IMR-90 (cell line): ENCODE results near the gene GABRB1. TPM values are rescaled to one million over a fixed set of nuclear protein-coding genes. Genes with fewer than 3 reads are reported as not detected.

ENCODE experiments used
- ATAC-seq: fragments of 200-7000 bp; cut with Tn5 transposase; 2 replicates; pipeline ENCODE4 v1.9.1; 2020; ENCODE audit warnings: low read depth, mild to moderate bottlenecking, moderate library complexity
- BruUV-seq: library from RNA; stranded (reverse); fragments of 400-500 nt; replicated peaks from 2 replicates; lab custom pipeline; 2021; lab: Mats Ljungman, UMichigan
- CTCF ChIA-PET: fragments of 300-600 bp; formaldehyde crosslinking; extraction: SDS; loops from one replicate; lab custom pipeline; 2021; ENCODE audit warnings: antibody characterized with exemption; lab: Yijun Ruan, JAX
- POLR2A ChIA-PET: fragments of 300-600 bp; sonication (Branson Sonifier 250); formaldehyde crosslinking; loops from one replicate; lab custom pipeline; 2022; ENCODE audit warnings: antibody characterized with exemption; ENCODE audit not compliant: unreplicated experiment; lab: Charles Lee
- DNase-seq: peaks from one replicate; pipeline ENCODE4 v3.0.0; 2013
- H2AFZ ChIP-seq: replicated peaks from 2 replicates; pipeline ENCODE3; 2013; ENCODE audit warnings: low read length, mild to moderate bottlenecking; ENCODE audit not compliant: poor library complexity
- H2AK5ac ChIP-seq: 2 replicates; pipeline ENCODE4 v1.6.1; 2013; ENCODE audit warnings: low read depth, low read length, inconsistent platforms
- H2AK9ac ChIP-seq: replicated peaks from 2 replicates; pipeline ENCODE3; 2013; ENCODE audit warnings: mild to moderate bottlenecking, low read depth, low read length, moderate library complexity; ENCODE audit not compliant: poor library complexity
- H2BK120ac ChIP-seq: 2 replicates; pipeline ENCODE4 v1.6.1; 2013; ENCODE audit warnings: low read depth, low read length, inconsistent platforms
- H2BK15ac ChIP-seq: 3 replicates; pipeline ENCODE4 v1.6.1; 2013; ENCODE audit warnings: low read depth, low read length, inconsistent platforms
- H2BK20ac ChIP-seq: 2 replicates; pipeline ENCODE4 v1.6.1; 2013; ENCODE audit warnings: low read depth, mild to moderate bottlenecking, inconsistent platforms, low read length, moderate library complexity
- H2BK5ac ChIP-seq: 2 replicates; pipeline ENCODE4 v1.6.1; 2013; ENCODE audit warnings: mild to moderate bottlenecking, low read depth, low read length, inconsistent platforms; ENCODE audit not compliant: poor library complexity, severe bottlenecking
- H3K14ac ChIP-seq: replicated peaks from 2 replicates; pipeline ENCODE4 v1.6.1; 2013; ENCODE audit warnings: low read depth, low read length, inconsistent platforms
- H3K18ac ChIP-seq: 2 replicates; pipeline ENCODE4 v1.6.1; 2013; ENCODE audit warnings: low read depth, low read length, control low read depth
- H3K23ac ChIP-seq: 2 replicates; pipeline ENCODE4 v1.6.1; 2013; ENCODE audit warnings: low read depth, low read length, inconsistent platforms
- H3K27ac ChIP-seq: 2 replicates; pipeline ENCODE4 v1.5.1; 2013; ENCODE audit warnings: mild to moderate bottlenecking, control low read depth, low read length; ENCODE audit not compliant: insufficient read depth
- H3K27me3 ChIP-seq: 2 replicates; pipeline ENCODE4 v1.6.1; 2013; ENCODE audit warnings: low read length; ENCODE audit not compliant: control insufficient read depth, insufficient read depth
- H3K36me3 ChIP-seq: 2 replicates; pipeline ENCODE4 v1.6.1; 2013; ENCODE audit warnings: low read length, mixed read lengths; ENCODE audit not compliant: control insufficient read depth, insufficient read depth
- H3K4ac ChIP-seq: 2 replicates; pipeline ENCODE4 v1.6.1; 2013; ENCODE audit warnings: low read depth, low read length, inconsistent platforms
- H3K4me1 ChIP-seq: 2 replicates; pipeline ENCODE4 v1.6.1; 2013; ENCODE audit warnings: low read length, mixed read lengths; ENCODE audit not compliant: control insufficient read depth, insufficient read depth
- H3K4me2 ChIP-seq: 2 replicates; pipeline ENCODE4 v1.6.1; 2013; ENCODE audit warnings: low read depth, mild to moderate bottlenecking, control low read depth, low read length, moderate library complexity
- H3K4me3 ChIP-seq: 2 replicates; pipeline ENCODE4 v1.5.1; 2013; ENCODE audit warnings: low read depth, mild to moderate bottlenecking, control low read depth, low read length, moderate library complexity; ENCODE audit not compliant: insufficient read depth
- H3K56ac ChIP-seq: 2 replicates; pipeline ENCODE4 v1.6.1; 2013; ENCODE audit warnings: low read length, inconsistent platforms; ENCODE audit not compliant: insufficient read depth; ENCODE audit errors: extremely low read depth
- H3K79me1 ChIP-seq, 2 experiments: 2 replicates each; pipeline ENCODE4 v1.6.1; 2013; ENCODE audit warnings: low read length in 2 of 2, inconsistent platforms in 1 of 2, low read depth in 1 of 2
- H3K9ac ChIP-seq: 2 replicates; pipeline ENCODE4 v1.6.1; 2013; ENCODE audit warnings: low read depth, low read length, control low read depth
- H3K9me1 ChIP-seq: 2 replicates; pipeline ENCODE4 v1.6.1; 2013; ENCODE audit warnings: low read length, inconsistent platforms; ENCODE audit not compliant: insufficient read depth
- H3K9me3 ChIP-seq: 2 replicates; pipeline ENCODE4 v1.6.1; 2013; ENCODE audit warnings: low read length; ENCODE audit not compliant: control insufficient read depth, insufficient read depth
- H4K20me1 ChIP-seq: 2 replicates; pipeline ENCODE4 v1.6.1; 2013; ENCODE audit warnings: low read length, inconsistent platforms; ENCODE audit not compliant: insufficient read depth
- H4K5ac ChIP-seq: 2 replicates; pipeline ENCODE4 v1.6.1; 2013; ENCODE audit warnings: mild to moderate bottlenecking, low read depth, low read length, control low read depth
- H4K8ac ChIP-seq, 2 experiments: 2 replicates each; pipeline ENCODE4 v1.6.1; 2013; ENCODE audit warnings: low read depth in 2 of 2, low read length in 2 of 2, control low read depth in 1 of 2, inconsistent platforms in 1 of 2
- H4K91ac ChIP-seq: 2 replicates; pipeline ENCODE4 v1.6.1; 2013; ENCODE audit warnings: low read depth, low read length, inconsistent platforms; ENCODE audit not compliant: insufficient read depth
- BHLHE40 ChIP-seq: fragments of 150-350 bp; IDR thresholded peaks from 2 replicates; pipeline ENCODE4 v1.6.1; 2016; ENCODE audit warnings: mild to moderate bottlenecking, low read depth, low read length
- MXI1 ChIP-seq: IDR thresholded peaks from 2 replicates; pipeline ENCODE4 v1.6.1; 2012; ENCODE audit warnings: low read depth, mild to moderate bottlenecking, low read length, moderate library complexity, borderline replicate concordance
- RCOR1 ChIP-seq: IDR thresholded peaks from 2 replicates; pipeline ENCODE4 v1.6.1; 2012; ENCODE audit warnings: mild to moderate bottlenecking, low read length, improper control_type of control experiment; ENCODE audit not compliant: insufficient replicate concordance
- RFX5 ChIP-seq: IDR thresholded peaks from 2 replicates; pipeline ENCODE4 v1.8.0; 2012; ENCODE audit warnings: low read depth, mild to moderate bottlenecking, low read length, moderate library complexity
- SMC3 ChIP-seq: fragments of 150-350 bp; IDR thresholded peaks from 2 replicates; pipeline ENCODE4 v1.6.1; 2016; ENCODE audit warnings: low read depth, mild to moderate bottlenecking, antibody characterized with exemption, low read length, moderate library complexity
- USF2 ChIP-seq: fragments of 150-350 bp; IDR thresholded peaks from 2 replicates; pipeline ENCODE4 v1.6.1; 2017; ENCODE audit warnings: mild to moderate bottlenecking, antibody characterized with exemption, low read length, low read depth
- WGBS, 2 experiments: methylation state at CpG; one replicate each; pipeline versions ENCODE4 v1.1.5 to v1.1.7; 2013; ENCODE audit warnings: missing lambda C conversion rate in 2 of 2; ENCODE audit not compliant: insufficient read length in 1 of 2; ENCODE audit errors: extremely low coverage in 2 of 2; 5-methylcytosine and 5-hydroxymethylcytosine counted together
- dilution Hi-C: fragments of 300-500 bp; cut with HindIII; formaldehyde crosslinking; loops from one replicate; pipeline ENCODE4 v1.14.3; 2018; ENCODE audit warnings: low sequenced_read_pairs; ENCODE audit not compliant: unreplicated experiment
- in situ Hi-C: fragments of 300-500 bp; cut with MboI; formaldehyde crosslinking; loops from 3 replicates; pipeline ENCODE4 v1.14.3; 2019; ENCODE audit warnings: low sequenced_read_pairs, inconsistent platforms, mixed read lengths
- intact Hi-C: fragments of 100-400 bp; cut with micrococcal nuclease; formaldehyde crosslinking; loops from 2 replicates; pipeline ENCODE4 v1.10.0; 2022
- polyA plus RNA-seq, 3 experiments: library from polyadenylated mRNA; depleted of rRNA; stranded (reverse); fragments of >200 nt; gene quantifications; 2 replicates each; pipeline ENCODE4 v1.2.3, GENCODE V29; 2012; ENCODE audit warnings: low replicate concordance in 1 of 3
- total RNA-seq: library from RNA; depleted of rRNA; stranded (reverse); fragments of >200 nt; gene quantifications from 2 replicates; pipeline ENCODE4 v1.2.3, GENCODE V29; 2012

GABRB1 gene
- total and polyA plus RNA-seq, 2 of the 4 experiments (the other 2 are of a cell fraction): 4.7 to 16.1 TPM

- no peak overlapping the region for H2AK5ac ChIP-seq
- H3K9ac ChIP-seq: no peak overlapping the region
- no peak overlapping the region for H3K56ac ChIP-seq
- H2BK5ac ChIP-seq: no peak overlapping the region
- no peak overlapping the region for H3K14ac ChIP-seq
- no peak overlapping the region for H3K23ac ChIP-seq
- no peak overlapping the region for H3K27ac ChIP-seq
- H4K91ac ChIP-seq: no peak overlapping the region
- H2BK15ac ChIP-seq: no peak overlapping the region
- ATAC-seq (no peak), DNase-seq (no peak)
- no peak overlapping the region for H2BK120ac ChIP-seq
- H3K36me3 ChIP-seq: no peaks in the 10 kb centered on the region
- no TSS peak for BruUV-seq
- no peaks in the 10 kb centered on the region for H3K9me1 ChIP-seq
- no peaks in the 10 kb centered on the region for H3K4me1 ChIP-seq
- dilution Hi-C loops (no loop called here), in situ Hi-C loops (no loop called here), intact Hi-C loops (loop anchor here (10.0 kb wide), 1 partner anchor 50 kb away; no protein-coding TSS in a partner anchor)
- H3K79me1 ChIP-seq: no peaks in the 10 kb centered on the region
- no peak overlapping the region for H2AK9ac ChIP-seq
- no CpG with 5 or more reads among the region's 1 CpG for WGBS, 2 experiments
- TF ChIP-seq SMC3: no peak
- TF ChIP-seq BHLHE40: no peak
- no peak for TF ChIP-seq RCOR1
- no peak for TF ChIP-seq USF2
- TF ChIP-seq RFX5: no peak
- no peak for TF ChIP-seq MXI1
- H3K4me2 ChIP-seq: no peak overlapping the region
- no peaks in the 10 kb centered on the region for H4K20me1 ChIP-seq
- H4K5ac ChIP-seq: no peak overlapping the region
- POLR2A ChIA-PET: no interaction called here
- H3K9me3 ChIP-seq: no peaks in the 10 kb centered on the region
- H4K8ac ChIP-seq: no peak overlapping the region
- no peak overlapping the region for H2BK20ac ChIP-seq
- H3K4me3 ChIP-seq: no peak overlapping the region
- H3K4ac ChIP-seq: no peak overlapping the region
- H3K27me3 ChIP-seq: no peaks in the 10 kb centered on the region
- CTCF ChIA-PET: no interaction called here
- H2AFZ ChIP-seq: no peak overlapping the region
- no peak overlapping the region for H3K18ac ChIP-seq
Measured at GRCh38 chr4:47045261-47045660, 13.9 kb downstream of the GABRB1 start.
